Activated T-cell treated with anti-CD3 and anti-CD28 coated beads for 1 hour (primary cell): ENCODE measurements around the gene ROR1.

Experiments
- DNase-seq: peaks from one replicate; pipeline ENCODE4 v3.0.0-alpha.2; 2020; ENCODE audit warnings: low read depth

The ROR1 gene

DNA sequence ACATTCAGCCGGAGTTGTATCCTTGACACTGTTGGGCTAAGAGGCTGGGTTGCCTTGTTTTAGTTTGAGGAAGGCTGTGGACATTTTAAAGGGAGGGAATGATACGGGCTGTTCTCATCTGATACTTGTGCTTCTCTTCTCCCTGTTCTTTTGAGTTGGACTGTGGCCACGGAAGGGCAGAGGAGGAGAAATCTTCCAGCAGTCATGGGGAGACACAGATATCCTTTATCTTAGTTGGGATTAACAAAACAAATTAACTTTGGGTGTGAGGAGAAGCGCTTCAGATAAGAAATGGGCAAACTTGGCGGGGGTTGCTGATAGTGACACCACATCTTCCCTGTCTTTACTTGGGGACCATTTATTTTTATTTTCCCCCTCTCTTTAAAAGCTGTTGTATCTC is 138.8 kb downstream of the ROR1 start:
- DNase-seq = no peak

DNA sequence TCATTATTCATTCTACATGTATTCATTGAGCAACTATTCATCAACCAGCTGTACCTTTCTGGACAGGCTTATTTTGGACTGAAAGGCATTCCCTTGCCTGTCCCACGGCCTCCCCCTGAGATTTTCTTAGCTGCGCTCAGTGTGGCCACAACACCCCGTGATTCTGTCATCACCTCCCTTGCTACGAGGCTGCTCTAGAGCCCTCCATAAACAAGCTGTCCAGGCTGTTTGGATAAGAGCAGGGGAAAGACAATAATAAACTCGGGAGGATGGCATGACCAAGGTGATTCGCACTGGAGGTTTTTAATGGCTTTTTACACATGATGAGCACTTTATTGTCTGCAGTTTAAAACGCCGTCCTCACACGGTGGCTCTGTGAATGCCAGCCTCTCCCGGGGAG is 139.7 kb downstream of the ROR1 start:
- no peak for DNase-seq

DNA sequence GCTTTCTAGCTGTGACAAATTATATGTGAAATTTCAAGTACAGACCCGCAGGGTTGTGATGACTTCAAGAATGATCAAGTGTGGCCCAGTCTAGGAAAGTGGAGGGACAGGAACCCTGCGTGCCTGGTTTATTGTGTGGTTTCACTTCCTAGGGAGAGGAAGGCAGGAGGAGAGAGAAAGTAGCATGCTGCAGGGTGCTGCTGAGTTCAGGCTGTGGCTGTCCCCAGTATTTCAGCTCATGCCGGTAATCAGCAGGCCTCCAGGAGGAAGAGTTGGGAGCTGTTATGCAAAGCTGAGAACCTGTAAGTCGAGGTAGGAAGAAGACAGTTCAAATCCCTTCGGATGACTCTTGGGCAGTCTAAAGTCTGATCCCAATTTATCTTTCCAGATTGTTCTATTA is 140.4 kb downstream of the ROR1 start:
- DNase-seq = no peak

DNA sequence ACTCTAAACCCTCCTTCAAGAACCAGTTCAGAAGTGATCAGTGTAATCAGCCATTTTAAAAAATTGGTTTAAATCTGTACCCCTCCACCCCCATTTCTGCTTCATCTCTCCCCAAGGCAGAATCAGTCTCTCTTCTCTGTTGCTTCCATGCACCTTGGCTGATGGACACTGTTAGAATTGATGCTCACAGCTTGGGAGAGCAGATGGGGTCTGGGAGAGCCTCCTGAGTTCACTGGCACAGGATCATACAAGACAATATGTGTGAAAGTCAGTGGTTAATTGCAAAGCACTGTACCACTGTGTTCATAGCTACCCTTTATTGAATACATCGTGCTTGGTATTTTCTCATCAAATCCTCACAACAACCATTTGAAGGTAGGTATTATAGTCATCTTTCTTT is 140.9 kb downstream of the ROR1 start:
- no peak for DNase-seq

DNA sequence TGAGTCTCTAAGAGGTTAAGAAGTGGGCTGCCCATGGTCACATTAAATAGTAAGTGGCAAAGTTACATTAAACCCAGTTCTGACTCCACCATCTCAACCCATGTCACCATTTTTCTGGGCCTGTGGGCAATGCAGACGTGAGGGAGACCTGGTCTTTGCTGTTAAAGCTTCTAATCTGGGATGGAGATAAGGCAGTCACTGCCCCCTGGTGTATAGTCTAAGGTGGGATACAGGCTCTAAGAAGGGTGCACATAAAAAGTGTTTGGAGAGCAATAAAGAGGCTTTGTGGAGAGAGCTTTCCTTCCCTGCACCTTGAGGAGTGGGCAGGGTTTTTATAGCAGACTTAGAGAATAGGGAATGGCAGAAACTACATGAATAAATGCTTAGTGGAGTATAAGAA is 141.3 kb downstream of the ROR1 start:
- DNase-seq = no peak

DNA sequence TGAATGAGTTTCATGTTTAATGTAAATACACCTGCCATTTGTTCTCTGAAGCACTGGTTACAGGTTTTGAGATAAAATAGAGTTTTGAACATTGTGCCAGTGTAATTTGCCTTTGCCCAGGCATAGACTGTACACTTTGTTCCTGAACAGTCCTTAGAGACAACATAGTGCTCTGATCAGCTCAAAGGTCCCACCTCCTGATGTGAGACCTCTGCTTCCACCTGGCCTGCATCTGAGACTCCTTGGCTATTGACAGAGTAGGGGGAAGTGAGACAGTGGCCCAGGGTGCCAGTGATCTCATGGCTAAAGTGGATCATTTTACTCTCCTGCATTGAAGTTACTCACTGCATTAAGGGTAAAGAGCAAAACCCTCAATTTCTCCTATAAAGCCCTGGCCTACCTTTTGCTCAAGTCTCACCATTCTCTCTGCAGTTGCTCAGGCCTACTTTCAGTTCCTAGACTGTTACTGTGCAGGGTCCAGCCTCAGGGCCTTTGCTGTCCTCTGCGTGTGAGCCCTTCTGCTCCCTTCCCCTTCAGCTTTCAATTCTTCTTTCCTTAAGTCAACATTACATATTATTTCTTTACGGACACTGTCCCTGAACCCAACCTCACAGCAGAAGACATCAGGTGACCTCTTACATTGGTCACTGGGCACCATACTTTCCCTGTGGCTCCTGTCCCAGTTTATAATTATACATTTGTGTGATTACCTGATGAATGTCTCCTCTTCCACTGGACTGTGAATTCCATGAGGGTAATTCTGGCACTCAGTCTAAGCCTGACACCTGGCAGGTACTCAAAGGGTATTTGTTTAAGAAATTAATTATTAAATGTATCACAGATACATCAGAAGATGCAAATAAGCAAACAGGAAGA is 142.9 kb downstream of the ROR1 start:
- no peak for DNase-seq

DNA sequence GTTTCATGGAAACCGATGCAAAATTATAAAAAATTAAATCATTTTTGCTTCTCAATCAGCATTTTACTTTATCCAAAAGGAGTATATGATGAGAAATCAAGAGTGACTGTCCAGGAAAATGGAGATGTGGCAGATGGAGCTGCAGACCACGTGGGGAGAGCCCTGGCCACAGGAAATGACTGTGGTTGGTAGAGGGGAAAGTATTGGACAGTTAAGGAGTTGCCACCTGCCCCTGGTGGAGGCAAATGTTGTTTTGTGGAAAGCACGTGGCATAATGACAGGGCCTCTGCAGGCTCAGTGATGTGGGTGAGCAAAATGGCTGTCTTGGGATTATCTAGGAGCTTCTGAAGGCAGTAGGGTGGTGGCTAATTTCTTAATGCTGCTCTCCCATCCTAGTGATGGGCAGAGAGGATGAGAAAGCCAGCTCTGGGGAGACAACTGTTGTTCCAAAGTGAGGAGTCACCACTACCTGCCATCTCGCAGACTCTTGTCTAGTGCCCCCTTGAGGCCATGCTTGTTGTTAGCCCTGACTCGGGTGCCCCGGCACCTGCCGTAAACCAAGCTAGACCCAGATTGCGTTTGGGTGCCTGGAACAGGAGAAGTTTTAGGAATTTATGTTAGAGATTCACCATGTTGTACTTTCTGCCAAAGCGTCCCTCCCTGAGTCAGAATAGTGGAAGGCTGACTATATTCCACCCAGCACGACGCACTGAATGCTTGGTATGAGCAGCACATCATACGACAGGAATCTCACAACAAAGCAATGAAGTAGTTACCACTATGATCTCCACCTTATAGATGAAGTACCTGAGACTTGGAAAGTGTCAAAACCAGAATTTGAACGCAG is 144.0 kb downstream of the ROR1 start:
- no peak for DNase-seq

DNA sequence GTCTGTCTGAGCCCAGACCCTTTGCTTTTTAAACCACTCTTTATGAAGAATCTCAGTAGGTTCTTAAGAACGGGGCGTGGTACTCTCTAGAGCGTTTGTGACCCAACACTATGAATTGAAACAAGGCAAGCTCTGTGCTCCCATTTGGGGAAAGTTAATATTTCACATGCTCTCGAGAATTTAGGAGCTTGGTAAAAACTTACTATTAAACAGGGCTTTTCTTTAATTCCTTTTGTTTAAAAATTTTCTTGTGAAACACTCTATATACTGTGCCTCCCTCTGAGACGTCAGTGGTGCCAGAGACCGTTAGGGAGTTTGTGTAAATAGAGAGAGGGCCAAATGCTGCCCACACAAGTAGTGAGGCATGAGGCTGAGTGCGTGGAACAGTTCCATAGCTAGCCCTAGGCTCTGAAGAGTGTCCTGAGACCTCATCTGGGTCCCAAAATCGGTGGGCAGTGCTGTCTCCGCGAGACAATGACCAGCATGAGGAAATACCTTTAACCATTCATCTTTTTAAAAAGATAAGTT is 144.7 kb downstream of the ROR1 start:
- no peak for DNase-seq

DNA sequence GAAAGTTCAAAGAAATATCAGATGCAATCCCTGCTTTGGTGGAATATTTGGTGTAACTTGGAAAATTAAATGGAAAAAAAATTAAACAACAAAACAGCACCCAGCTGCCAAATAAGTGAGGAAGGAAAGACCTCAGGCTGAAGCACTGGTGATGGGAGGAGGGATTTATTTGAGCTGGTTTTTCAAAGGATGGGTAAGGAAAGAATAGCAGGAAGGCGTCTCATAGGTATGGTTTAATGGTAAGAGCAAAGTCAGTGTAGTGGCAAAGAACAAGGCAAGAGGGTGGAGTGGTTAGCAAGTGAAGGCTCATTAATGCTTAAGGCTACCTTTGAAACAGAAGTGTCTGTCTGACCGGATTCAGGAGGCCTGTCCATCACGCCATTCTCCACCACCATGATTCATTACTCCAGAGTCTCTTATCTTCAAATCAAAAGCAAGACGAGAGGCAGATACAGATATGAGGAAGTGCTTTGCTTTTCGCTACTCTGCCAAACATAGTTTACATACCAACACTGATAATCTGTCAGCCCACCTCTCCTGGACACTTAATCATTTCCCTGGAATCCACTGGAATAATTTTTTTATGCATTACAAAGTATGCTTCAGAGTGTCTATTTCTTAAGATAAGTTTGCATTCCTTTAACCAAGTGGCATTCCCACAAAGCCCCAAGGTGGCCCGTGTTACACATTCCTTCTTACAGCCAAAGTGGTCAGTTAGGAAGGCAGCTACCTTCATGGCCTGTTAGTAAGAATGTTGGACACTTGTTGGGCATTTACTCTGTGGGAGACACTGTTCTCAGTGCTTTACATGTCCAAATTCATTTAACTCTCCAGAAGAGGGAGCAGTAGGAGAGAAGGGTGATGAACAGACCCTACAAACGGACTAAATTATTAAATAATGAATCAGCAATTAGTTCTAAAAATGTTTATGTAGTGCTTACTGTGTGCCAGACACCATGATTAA is 146.6 kb downstream of the ROR1 start:
- DNase-seq = no peak

DNA sequence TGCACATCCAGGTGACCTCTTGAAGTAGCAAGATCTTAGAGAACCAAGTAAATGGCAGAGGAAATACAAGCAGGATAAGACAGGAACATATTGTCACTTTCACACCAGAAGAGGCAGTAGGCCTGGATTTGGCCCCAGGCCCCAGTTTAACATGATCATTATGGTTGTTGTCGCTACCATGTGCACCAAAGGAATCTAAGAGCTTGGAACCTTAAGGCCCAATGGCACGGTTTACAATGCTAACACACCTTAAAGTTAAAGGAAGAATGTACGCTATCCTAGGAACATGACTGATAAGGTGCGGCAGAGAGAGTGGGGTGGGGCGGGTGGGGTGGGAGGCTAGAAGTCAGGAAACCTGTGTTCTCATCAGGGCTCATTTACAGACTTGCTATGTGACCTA is 147.5 kb downstream of the ROR1 start:
- no peak for DNase-seq

DNA sequence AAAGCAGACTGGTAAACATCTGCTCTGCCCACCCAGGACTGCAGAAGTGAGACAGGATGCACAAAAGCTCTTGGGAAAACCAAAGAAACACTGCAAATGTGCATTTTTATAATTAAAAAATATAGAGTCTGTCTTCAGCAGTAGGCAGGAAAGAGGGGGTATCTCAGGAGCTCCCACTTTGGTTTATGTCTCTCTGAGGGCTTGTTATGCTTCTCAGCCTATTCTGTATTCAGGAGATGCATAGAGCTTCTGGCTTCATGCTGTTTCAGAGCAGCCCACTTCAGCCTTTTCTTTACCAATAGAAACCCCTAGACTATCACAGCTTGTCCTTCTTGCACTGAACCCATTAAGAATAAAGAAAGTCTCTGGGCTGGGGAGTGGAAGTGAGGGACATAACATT is 148.0 kb downstream of the ROR1 start:
- no peak for DNase-seq

DNA sequence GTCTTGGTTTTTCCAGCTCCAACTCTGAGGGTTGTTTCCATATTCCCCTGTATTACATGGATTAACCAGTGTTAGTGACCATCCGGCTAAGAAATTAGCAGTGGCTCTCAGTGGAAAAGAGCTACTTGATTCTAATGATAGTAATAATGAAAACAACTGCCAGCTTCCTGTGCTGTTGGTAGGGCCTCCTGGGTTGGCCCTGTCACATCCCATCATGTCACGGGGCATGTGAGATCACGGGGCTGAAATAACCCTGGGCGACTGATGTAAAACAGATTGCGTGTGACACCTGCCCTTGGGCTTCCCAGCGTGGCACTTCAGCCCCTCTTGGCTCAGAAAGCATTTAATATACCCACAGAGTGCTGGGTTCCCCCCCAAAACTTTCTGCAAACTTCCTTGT is 149.0 kb downstream of the ROR1 start:
- no peak for DNase-seq

DNA sequence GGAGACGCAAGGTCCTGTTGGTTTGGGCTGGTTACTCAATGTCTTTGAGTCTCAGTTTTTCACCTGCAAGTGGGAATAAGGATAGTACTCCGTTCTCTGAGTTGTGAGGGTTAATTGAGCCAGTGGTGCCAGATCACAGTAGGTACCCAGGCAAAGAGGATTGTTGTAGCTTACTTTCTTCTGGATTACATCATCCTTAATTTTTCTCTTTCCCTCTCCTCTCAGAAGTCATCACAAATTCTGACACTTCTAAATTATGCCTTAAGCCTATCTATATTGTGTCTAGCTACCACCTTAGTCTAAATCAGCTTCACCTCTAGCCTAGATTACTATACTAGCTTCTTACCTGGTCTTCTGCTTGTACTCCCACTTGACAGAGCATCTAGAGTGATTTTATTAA is 149.5 kb downstream of the ROR1 start:
- no peak for DNase-seq

DNA sequence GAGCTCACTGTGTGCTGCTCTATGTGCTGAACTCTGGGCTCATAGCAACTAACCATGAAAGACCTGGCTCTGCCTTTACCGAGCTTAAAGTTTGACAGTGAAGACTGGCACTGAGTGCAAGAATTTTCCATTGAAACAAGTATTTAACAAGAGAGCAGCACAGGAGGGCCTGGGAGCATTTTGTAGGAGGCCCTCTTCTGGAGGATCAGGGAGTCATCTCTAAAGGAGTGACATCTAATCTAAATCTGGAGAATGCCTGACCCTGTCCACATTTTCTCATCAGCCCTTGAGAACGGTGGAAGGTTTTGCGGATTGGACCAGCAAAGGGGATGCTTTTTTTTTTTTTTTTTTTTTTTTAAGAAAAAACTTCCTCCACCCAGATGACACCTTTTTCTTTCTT is 150.8 kb downstream of the ROR1 start:
- DNase-seq = no peak

DNA sequence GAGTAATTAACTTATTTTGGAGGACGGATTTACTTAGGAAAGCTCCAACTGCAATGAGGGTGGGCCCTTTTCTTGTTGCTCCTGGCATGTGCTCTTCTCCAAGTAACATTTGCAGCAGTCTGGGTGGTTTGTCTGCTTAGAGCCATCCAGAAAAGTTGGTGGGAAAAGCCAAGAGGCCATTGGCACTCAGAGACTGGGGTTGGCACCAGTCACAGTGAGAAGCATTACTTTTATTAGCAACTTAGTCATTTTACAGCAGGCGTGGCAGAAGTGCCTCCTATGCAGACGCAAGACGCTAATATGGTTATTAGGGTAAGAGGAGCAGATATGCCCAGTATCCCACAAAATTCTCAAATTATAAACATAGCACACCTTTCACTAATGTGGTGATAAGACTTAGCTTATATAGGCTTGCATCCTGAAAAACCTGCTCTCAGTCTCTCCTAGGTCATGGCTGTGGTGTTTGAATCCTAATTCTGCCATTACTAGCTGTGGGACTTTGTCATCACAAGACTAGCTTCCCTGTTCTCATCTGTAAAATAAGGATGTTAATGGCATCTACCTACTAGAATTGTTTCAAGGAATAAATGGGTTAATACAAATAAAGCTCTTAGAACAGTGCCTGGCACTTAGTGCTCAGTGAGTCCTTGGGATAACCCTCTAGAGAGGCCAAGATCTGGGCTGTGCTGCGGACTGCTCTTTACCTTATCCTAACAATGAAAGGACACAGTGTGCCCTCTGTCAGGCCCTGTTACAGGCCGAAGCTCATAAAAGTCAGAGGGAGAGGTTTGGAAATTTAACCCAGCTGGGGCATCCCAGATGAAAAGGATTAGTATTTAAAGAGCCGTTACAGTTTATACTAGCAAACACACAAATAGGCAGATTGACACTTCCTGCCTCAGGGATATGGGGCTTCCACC is 154.6 kb downstream of the ROR1 start:
- DNase-seq = no peak

DNA sequence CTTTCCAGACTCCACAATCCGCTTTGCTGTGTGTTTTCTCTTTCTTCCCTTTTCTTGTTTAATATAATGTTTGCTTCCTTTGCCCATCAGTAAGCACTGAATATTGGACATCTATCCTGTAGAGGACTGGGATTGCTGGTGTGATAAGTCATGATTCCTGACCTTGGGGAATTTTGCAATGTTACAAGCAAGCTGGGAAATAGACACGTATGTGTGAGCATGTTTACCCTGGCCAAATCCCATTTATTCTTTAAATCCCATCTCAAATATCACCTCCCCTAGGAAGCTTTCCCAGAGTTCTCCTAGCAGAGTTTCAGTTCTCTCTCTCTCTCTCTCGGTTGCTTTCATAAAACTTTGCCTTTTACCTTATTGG is 155.3 kb downstream of the ROR1 start:
- no peak for DNase-seq

DNA sequence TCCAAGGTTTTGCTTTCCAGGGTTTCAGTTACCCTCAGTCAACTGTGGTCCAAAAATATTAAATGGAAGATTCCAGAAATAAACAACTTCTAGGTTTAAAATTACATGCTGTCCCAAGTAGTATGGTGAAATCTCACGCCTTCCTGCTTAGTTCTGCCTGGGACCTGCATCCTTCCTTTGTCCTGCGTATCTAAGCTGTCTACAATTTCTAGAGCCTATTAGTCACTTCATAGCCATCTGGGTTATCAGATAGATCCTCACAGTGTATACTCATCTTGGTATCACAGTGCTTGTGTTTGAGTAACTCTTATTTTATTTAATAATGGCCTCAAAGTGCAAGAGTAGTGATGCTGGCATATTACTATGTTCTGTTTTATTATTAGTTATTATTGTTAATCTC is 157.7 kb downstream of the ROR1 start:
- no peak for DNase-seq

DNA sequence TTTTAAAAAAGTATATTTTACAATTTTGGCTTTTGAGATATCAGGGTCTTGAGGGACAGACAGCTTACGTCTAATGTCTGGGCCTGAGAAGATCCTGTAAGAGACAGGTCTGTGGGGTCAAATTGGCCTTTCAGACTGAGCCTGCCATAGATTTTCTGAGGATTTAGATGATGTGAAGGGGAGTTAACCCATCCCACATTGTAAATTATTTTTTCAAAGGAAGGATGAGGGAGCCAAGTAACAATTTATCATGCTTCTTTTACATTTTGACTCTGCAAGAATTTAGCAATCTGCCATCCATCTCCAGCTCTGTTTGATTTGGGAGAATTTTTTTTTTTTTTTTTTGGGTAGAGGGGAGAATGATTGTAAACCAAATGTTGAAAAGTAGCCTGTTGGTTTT is 160.9 kb downstream of the ROR1 start:
- DNase-seq = no peak

DNA sequence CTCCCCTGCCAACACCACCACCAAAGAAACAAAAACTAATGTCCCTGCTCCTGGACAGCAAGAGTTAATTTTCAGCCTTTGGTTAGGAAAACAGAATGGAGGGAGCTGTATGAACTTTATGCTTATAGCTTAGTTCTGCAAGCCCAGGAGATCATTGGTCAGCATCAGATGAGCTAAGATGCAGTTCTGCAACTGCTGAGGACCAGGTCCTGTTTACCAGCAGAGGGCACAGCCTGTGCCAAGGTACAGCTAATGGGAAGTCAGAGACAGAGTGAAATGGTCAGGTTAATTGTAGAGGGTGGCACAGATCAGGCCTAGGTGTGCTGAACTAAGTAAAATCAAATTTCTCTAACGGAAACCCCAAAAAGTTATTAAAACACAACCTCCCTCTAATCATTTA is 161.3 kb downstream of the ROR1 start:
- DNase-seq = no peak

DNA sequence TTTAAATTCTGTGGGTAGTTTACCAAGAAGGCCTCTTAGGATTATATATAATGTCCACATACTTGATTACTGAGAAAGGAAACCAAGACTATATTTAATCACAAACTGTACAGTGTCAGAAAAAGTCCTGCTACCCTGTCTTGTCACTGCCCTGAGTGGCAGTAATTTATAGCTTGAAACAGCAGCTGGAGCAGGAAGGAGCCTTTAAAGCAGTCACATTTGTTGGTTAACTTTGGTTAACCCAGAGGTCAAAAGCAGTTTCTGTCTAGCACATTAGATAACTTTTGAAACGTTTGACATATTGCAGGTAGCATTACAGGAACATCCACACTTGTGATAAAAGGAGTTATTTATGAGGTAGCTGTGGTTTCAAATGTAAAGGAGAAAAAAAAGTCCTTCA is 161.7 kb downstream of the ROR1 start:
- DNase-seq = no peak

DNA sequence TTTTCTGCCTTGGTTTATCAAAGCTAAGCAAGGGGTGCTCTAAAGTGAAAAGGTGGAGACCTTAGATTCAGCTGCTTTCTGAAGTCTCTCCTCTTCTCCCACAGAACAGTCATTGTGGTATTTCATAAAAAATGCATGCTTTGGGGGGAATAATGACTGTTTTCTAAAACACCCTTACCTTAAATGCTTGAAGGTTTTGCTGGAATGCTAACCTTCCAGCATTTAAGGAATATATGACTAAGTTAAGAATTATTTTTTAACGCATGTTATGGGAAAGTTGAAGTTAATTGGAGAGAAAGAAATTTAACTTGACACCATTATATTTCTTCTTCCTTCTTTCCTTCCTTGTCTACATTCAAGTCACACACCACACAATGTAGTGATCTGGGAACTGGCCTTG is 162.5 kb downstream of the ROR1 start:
- DNase-seq = no peak
